ENCODE data around the gene GTF2F2.

Gene GTF2F2

DNA sequence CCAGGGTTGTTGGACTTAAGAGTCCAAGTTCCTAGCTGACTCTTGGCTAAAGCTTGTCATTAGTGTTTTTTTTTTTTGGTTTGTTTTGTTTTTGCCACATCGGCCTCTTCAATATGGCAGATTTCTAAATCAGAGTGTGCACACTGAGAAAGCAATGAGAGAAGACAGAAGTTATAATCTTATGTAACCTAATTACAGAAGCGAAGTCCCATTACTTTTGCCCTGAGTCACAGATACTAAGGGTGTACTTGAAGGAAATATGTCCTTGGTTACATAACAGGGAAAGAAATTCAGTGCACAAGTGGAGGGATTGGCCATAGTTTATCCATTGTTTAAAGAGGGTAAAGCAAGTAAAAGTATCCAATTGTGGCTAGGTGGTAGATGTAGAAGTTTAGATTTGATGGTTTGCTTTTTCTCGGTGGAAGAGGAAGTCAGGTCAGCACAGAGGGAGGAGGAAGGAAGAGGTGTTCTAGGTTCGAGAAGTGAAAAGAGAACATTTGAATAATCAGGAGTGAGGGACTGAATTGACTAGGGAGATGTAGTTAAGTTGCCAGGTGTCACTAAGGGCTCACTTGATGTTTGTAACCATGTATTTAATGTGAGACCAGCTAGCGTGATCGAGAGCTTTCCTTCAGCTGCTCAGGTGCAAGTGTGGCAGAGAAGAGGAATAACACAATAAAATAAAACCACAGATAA is 12.2 kb downstream of the GTF2F2 start:
- no peak for DNase-seq

DNA sequence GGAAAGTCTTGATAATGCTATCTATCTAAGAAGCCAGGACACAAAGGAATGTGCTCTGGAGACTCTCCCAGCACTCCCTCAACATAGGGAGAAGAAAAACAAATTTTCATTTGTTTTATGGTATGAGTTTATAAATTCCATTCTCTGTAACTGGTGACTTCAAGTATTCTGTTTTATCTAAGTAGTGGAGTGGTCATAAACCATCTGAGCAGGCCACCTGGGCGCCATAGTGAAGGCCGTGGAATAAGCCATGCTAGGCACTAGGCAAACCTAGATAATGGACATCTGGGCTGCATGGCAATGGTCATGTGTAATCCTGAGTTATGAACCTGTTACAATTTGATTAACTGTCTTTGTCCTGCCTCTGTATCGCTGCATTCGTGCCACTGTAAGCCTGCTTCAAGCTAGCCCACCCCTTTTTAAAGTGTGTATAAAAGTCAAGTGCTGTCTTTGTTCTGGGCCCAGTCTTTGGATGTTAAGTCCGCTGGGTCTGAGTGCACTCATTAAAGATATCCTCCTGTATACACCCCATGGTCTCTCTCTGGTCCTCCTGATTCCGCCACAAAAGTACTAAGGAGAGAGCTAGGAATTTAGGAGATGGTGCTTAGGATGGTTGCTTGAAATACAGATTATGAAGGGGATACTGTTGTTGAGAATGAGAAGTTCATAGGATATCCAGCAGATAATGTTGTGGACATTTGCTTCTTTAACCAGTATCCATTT is 13.2 kb downstream of the GTF2F2 start:
- no peak for DNase-seq

DNA sequence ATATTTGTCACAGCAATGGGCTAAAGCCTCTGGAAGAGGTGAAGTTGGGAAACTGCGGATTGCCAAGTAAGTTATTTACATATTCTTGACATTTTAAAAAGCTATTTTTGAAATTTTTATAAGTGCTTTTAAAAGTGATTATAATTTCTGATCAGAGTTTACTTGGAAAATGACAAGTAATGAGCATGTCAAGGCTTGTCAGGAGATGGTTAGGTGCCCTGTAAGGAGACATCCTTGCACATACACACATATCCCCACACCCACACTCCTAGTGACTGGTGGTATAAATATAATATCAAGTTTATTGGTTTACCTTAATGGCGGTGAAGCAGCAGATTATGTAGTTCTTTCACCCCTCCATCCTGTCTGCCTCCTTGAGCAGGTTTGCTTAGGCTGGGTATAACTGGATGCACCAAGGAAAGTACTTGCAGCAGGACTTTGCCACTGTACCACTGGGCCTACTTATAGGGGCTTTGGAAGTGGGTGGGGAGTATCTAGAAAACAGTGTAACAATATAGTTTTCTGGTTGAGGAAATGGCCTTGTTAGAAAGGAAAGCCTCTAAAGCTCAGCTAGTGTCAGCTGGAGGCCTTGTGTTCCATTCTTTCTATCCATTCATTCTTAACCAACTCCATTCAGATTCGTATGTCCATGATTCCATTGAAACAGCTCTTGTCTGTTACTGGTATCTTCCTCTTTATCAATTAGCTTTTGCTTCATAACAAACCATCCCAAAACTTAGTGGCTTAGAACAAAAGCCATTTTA is 16.6 kb downstream of the GTF2F2 start:
- no peak for DNase-seq

DNA sequence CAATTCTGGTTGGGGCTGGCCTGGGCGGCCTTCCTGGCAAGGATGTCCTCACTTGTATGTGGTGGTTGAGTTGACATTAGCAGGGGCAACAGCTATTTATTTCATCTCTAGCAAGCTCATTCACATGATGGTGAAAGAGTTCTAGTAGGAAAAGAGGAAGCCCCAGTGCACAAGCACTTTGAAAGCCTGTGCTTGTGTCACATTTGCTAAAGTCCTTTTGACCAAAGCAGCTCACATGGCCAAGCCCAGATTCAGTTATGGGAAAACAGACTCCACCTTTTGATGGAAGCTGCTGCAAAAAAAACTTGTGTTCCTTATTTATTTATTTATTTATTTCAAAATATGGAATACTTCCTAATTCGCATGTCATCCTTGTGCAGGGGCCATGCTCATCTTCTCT is 17.2 kb downstream of the GTF2F2 start:
- no peak for DNase-seq

DNA sequence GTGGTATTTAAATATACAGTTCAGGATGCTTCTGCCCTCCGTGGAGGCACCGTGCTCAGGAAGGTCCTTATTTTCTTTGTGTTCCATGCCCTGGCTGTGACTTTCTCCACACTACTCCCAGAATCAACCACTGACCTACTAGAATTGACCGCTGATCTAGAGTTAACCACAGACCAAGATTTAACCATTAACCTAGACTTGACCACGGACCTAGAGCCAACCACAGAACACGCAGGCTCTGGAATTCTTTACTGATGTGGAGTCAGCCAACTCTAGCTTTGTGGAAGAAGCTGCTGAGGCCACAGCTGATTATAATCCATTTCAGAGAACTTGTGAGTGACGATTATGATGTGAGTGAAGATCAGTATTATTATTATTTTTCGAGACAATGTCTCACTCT is 18.0 kb downstream of the GTF2F2 start:
- no peak for DNase-seq

DNA sequence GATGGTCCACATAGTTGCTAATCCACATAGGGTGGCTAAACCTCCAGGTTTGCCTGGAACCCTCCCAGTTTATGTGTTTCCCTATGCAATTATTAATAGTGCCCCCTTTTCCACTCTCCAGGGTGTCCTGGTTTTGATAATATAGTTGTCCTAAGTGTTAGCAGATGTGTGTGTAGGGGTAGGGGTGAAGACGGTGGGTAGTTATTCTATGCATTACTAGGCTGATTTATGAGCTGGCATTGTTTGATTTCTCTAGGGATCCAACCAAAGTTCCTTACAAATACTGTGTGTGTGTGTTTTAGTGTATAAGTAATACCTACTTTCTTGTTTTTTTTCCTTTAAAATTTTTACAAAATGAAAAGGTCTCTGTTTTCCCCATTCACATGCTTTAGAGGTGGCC is 21.1 kb downstream of the GTF2F2 start:
- DNase-seq: no peak

DNA sequence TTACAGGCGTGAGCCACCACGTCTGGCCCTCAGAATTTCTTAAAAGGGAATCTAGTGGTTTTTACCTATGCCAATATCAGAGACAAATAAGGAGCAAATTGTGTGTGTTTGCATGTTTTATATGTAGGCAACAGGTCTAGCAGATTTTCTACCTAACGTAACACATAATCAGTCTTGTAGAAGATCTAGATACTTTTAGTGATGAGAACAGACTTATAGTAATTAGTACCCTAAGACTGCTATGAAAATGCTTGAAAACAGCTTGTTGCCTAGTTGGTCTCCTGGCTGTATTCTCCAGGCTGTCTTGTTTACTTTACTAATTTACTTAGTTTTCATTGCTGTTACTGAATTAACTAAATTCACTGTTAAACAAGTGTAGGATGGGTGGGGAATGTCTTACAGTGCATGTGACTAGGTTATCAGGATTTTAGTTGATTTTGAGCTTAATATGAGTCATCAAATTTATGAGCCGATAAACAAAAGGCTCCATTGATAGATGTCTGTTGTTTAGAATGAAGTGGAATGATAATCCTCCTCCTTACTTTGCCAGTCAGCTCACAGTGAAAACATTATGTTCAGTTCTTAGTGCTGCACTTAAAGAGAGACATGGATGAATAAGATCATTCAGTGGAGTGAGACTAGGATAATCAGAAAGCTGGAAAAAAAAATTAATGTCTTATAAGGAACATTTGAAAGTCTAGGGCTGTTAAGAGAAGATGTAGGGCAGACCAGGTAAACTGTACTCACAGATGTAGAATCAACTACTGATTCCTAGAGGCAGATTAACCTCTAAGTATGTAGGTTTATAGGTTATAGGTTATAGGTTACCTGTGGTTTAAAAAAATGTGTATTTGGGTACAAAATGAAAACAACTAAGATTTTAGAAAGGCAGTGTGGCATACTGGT is 22.4 kb downstream of the GTF2F2 start:
- DNase-seq: no peak

DNA sequence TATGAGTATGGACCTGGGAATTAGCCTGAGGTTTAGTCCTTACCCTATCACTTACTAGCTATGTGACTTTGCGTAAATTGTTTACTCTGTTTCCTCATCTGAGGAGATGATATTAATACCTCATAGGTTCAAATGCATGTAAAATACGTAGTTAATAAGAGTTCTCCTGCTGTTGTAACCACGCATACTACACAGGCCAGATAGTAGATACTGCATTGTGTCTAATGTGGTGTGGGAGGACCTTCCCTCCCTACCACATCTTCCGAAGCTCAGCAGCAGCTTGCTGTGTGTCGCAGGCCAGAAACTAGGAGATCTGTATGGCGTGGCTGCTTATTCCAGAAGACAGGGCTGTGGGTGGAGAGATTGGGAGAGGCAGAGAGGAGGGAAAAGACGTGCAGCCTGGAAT is 23.0 kb downstream of the GTF2F2 start:
- DNase-seq: no peak

DNA sequence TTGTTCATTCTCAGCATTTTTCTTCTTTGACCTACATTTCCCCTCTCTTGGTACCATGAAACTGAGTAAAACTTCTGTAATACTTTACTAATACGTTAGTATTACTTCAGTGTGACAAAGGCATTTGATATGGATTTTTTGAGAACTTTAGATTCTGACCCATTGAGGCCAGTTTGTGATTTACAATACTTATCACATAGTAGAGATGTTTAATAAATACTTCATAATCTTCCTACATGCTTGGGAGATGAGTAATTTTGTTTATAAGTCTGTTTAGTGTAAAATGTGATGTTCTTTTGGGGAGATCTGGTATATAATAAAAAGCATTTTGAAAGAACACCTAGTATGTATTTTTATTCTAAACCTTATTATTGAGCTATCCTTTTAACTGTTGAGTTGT is 29.7 kb downstream of the GTF2F2 start:
- DNase-seq: no peak

DNA sequence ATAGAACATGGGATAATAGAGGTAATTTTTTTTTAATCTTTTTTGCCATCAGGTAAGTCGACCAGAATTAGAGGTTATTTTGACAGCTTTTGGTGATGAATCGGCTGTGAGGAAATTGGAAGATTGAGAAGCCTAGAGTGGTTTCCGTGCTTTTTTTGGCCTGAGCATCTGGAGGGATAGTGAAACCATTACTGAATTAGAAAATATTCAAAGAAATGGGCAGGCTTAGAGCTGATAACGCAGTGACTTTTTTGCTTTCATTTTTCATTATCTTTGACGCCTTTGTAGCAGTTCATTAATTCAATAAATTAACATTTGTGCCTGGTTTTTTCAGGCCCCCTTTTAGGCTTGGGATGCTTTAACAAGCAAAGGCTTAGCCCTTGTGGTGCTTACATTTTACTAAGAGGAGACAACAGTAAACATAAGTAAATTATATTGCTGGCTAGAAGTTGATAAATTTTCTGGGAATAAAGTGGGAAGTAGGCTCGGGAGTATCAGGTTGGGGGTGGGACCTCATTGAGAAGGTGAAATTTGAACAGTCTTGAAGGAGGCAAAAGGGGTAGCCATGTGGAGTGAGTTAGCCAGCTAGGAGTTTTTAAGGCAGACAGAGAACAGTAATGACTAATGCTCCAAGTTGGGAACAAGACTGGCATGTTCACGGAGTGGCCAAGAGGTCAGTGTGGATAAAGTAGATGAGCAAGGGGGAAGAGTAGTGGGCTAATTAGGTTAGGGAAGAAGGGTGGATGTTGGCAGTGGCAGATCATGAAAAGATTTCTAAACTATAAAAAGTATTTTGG is 36.5 kb downstream of the GTF2F2 start:
- DNase-seq: no peak

DNA sequence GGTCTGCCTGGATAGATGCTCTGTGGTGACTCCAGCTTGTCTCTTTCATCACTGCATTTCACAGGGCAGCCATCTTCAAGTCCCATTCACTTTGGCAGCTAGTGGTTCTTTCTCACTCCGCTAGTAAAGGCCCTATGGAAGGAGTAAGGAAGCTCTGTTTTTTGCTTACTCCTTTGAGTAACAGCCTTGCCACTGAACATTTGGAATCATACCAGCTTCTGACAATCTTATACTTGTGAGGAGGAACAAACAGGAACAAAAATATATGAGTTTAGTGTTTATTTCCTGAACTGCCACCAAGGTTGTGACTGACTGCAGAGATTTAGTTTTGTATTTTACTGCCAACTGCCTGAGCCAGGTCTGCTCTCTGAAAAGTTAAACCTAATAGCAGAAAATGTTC is 41.9 kb downstream of the GTF2F2 start:
- DNase-seq: no peak

DNA sequence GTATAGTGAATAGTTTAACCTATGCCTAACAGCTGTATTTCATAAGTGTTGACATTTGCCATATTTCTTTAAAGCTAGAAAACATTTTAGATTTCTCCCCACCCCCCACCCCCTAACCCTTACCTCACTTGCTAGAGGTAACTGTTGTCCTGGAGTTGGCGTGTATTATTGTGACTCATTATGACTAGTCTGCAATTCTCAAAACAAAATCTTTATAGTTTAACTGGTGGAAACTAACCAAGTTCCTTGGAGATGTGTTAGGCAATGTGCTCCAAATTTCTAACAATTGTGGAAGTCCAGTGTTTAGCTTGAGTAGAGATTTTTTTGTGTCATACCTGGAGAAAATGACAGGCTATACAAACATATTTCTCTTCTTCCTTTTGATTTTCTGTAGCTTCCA is 42.5 kb downstream of the GTF2F2 start:
- no peak for DNase-seq

DNA sequence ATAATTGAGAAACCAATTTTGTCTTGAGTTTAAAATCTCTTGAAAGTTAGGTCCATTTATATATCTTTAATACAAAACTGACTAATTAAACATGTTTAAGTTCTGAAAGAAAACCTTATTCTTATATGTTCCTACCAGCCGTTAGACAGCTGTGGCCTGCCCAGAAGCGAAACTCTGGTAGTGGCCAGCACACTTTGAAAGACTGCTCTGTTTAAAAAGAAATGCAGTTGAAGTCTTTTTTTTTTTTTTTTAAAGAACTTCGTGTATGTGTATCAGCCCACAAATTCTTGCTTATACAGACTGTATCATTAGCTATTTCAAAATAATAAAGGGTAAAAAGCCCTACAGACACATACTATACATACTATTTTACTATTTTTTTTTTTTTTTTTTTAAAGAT is 46.5 kb downstream of the GTF2F2 start:
- no peak for DNase-seq

DNA sequence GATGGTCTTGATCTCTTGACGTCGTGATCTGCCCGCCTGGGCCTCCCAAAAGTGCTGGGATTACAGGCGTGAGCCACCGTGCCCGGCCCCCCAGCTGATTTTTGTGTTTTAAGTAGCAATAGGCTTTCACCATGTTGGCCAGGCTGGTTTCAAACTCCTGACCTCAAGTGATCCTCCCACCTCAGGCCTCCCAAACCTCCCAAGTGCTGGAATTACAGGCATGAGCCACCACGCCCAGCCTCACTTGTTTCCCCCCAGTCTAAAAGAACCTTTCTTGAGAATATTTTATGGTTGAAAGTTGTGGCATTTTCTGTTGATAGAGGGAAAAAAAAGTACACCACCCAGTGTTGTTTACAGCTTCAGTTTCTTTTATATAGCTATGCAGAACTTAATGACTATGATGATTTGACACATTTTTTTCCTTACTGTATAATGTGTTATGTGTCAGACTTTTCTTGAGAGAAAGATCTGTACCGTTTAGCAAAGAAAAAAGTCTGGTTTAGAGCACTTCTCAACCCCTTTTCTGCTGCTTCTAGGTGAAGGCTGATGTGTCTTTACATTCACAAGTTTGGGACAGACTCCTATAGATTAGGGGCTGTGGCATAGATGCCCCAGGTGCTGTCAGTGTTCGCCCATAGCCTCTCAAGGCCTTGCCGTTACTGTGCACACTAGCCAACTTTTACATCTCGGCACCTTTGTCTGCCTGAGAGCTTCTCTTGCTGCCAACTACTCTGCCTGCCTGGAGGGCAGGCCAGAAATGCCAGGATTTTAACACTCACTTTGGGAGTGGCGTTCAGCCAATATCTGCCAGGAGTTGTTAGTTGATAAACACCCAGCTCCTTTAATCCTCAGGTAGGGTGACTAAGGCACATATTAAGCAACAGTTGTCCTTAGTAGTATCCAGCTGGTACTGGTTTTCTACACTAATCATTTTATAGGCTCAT is 47.6 kb downstream of the GTF2F2 start:
- DNase-seq: no peak

DNA sequence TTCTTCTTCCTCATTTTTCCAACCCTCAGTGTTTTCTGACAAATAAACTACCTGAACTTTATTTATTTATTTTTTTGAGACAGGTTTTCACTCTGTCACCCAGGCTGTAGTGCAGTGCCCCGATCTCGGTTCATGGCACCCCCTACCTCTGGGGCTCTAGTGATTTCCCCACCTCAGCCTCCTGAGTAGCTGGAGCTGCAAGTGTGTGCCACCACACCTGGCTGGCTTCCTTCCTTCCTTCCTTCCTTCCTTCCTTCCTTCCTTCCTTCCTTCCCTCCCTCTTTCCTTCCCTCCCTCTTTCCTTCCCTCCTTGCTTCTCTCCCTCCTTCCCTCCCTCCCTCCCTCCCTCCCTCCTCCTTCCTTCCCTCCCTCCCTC is 48.2 kb downstream of the GTF2F2 start:
- no peak for DNase-seq

DNA sequence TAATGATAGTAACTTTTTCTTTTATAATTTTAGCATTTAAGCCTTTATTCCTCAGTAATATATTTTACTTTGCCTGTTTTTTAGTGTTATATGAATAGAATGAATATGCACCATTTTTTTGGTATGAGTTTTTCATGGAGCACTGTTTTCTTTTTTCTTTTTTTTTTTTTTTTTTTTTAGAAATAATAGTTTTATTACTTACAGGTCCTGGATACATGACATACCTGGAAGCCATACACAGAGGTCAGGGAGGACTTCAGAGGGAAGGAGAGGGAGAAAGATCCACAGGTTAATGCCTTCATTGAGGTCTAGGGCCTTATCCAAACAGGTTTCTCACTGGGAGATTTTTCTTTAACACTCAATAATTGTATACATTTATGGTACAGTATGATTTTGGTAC is 54.2 kb downstream of the GTF2F2 start:
- DNase-seq: no peak

DNA sequence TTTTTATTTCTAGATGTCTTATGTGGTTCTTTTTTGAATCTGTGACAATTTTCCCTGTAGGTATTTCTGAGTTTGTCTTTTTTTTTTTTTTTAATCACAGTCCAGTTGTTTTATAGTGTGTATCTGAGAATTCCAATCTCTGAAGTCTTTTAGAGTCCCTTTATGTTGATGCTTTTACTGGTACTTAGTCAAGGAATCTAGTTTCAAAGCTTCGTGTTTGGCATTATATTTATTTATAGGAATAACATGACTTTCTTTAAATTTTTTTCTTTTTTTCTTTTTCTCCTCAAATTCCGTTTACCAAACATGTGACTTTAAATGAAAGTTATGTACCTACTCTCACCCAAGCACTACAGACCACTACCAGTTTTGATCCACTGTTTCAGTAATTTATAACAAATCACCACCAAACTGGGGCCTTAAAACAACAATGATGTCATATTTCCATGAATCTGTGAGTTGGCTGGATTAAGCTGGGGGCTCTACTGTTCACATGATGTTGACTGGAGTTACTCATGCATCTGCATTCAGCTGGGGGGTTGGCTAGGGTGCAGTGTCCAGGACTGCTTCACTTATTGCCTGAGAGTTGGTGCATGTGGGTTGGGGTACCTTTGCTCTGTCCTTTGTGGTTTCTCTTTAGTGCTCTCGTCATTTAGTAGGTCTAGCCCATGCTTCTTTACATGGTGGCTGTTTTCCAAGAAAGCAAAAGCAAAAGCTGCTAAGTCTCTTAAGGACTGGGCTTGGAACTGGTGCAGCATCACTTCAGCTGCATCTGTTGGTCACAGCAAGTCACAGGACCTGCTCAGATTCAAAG is 58.2 kb downstream of the GTF2F2 start:
- DNase-seq: no peak

DNA sequence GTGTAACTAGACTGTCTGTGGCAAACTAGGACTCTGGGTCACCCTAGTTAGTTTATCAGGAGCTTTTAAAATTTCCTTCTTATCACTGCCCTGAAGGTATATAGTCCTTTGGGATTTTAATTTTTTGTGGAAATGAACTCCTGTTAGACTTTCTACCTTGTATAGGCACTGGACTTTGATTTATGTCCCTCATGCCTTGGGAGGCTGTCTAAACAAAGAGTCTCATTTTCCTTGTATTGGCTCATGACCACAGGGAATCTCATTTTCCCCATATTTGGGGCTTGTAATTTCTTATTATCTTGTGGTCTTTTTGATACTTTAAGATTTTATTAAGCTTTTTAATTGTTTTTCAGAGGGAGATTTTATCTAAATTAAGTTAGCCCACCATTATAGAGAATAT is 59.1 kb downstream of the GTF2F2 start:
- DNase-seq: no peak

DNA sequence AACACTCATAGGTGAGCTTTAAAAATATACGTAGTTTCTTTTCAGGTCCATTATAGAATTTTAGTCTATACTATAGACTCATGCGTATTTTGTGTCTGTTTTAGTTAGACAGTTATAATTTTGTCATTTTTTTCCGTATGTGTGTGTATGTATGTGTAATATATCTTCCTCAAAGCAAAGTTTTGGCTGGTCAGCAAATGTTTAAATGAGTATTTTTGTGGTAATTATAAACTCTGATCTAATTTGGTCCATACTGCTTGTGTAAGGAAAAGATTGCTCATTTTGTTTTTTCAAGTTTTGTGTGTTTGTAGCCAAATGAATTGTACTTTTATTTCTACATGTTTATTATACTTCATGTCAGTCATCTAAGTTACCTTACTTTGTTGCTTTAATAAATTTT is 60.0 kb downstream of the GTF2F2 start:
- DNase-seq: no peak
